Fibroblast of the conjunctiva (primary cell): Measurements from ENCODE around the gene BBX.

Experiments
- DNase-seq: peaks from one replicate; pipeline ENCODE4 v3.0.0-alpha.2; 2010; ENCODE audit warnings: low read depth

BBX gene

GRCh38 chr3:107752202-107752990 lies 229.6 kb downstream of the BBX start:
- DNase-seq = peak; percentile 31

GRCh38 chr3:107753494-107753893 lies 230.7 kb downstream of the BBX start:
- DNase-seq = no peak

DNA sequence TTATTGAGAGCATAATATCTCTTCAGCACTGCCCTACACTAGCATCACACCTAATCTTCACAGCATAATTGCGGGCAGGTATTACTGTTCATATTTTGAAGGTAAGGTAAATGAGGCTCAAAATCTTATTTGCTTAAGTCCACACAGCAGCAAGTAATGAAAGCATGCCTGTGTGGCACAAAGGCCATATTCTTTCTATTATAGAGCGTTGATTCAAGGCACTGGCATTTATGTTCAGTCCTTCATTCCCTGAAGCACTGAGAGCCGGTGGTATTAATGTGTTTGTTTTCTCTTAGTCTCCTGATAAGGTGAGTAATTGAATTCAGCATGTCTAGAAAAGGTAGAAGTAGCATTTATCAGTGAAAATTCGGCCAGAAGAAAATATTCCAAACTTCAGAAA lies 231.2 kb downstream of the BBX start:
- no peak for DNase-seq

DNA sequence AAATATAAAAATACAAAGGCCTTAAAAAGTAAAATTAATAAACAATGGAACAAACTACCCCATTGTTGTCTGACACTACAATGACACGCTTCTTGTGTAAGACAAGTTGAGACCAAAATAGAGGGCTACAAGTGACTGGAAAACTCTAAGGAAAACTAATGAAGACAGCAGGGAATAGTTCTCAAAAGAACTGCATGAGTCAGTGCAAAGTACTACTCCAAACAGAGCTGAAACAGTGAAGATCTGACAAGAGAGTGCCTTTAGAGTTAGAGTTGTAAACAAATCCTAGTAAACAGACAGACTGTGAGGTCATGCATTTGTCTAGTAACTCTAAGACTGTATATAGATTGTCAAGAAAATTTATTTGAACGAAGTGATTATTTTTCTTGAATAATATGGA lies 233.9 kb downstream of the BBX start:
- no peak for DNase-seq

- DNase-seq = no peak
Observed at GRCh38 chr3:107757140-107757539, 234.4 kb downstream of the BBX start.

- no peak for DNase-seq
Observed at GRCh38 chr3:107760144-107760543, 237.4 kb downstream of the BBX start.

DNA sequence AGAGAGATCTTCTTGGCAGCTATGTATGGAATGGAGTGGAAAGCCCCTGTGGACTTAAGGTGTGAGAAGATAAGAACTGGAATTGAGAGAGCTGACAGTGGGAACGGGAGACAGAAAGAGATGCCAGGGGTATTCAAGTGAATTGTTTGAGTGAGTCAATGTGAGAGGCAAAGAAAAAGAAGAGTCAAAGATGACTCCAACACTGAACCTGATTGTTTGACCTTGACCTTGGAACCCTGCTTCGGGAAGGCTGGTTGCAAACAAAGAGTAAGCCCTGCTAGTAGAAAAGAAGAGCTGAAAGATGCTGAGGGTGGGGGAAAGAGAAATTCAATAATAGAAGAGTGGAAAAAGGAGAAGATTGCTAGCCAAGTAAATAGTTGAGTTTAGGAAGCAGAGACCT lies 238.6 kb downstream of the BBX start:
- DNase-seq = no peak

DNA sequence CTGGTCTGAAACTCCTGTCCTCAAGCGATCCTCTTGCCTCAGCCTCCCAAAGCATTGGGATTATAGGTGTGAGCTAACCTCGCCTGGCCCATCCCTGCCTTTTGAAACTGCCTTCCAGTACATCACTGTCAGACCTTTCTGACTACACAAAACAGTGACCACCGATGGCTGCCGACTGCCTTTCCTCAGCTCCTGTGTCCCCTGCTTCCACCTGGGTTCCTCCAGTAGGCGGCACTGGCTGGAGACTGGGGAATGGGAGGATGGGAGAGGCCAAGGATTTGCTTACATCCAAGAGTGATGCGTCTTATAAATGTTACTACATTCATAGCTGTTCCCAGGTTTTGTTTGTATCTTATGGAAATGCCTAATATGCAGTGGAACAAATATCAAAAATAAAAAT lies 242.8 kb downstream of the BBX start:
- no peak for DNase-seq

GRCh38 chr3:107767897-107768605 lies 245.3 kb downstream of the BBX start:
- peak; percentile 26 for DNase-seq

GRCh38 chr3:107769882-107770281 lies 247.1 kb downstream of the BBX start:
- DNase-seq = no peak

GRCh38 chr3:107772016-107772415 lies 249.3 kb downstream of the BBX start:
- no peak for DNase-seq

DNA sequence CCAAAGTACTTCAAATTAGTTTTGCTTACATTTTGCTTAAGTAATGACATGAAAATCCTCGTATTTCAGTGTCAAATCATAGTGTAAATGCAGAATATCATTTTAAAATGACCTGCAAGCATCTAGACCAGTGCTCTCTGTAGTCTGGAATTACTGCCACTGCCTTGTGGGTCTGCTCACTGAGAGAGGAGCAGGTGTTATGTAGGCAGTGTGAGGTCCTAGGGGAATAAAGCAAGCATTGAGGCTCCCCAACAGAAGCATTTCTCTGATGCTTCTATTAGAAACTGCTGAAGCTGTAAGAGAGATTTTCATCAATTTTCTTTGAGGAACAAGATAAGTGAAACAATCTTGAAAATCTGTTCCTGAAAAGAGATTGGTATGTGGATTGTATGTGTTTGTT lies 253.2 kb downstream of the BBX start:
- DNase-seq = no peak

GRCh38 chr3:107781253-107781652 lies 258.5 kb downstream of the BBX start:
- no peak for DNase-seq

GRCh38 chr3:107782054-107782453 lies 259.3 kb downstream of the BBX start:
- no peak for DNase-seq

- no peak for DNase-seq
Observed at GRCh38 chr3:107790612-107791011, 267.9 kb downstream of the BBX start.

GRCh38 chr3:107791027-107791426 lies 268.3 kb downstream of the BBX start:
- no peak for DNase-seq

GRCh38 chr3:107791450-107791849 lies 268.7 kb downstream of the BBX start:
- DNase-seq = no peak

DNA sequence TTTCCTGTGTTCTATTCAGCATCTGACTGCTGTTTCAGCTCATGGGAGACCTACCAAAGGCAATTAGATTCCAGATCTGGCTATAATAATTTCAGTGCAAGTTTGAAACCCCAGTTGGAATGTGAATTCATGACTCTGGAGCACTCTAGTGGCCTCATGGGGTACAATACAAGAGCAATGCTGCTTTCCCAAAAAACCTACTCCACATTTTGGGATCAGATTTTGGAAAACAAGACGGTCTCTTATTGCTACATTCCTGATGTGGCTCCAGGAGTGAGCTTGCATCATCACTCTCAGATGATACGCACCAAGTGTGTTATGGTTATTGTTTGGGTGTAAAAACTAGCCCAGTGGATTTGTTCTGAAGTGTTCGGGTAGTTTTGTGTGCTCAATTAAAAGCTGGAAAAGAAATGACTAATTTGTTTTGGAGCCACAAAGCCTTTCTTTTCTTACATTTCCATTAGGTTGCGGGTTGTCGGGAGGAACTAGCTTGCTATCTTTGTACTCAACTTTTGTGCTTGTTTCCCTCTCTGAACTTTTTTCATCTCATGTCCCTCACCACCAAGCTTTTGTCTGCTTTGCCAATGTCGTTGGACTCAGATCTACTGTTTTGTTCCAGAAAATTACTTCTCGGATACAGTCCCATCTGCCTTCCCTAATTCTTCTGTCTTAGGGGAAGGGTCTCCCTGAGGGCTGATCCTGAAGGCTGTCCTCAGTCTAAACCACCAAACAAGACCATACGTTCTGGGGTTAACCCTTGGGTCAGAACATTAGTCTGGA lies 272.1 kb downstream of the BBX start:
- DNase-seq = no peak

GRCh38 chr3:107795514-107796094 lies 272.8 kb downstream of the BBX start:
- no peak for DNase-seq

GRCh38 chr3:107796791-107797190 lies 274.0 kb downstream of the BBX start:
- DNase-seq = no peak

GRCh38 chr3:107797586-107797985 lies 274.8 kb downstream of the BBX start:
- DNase-seq = no peak

GRCh38 chr3:107798381-107798780 lies 275.6 kb downstream of the BBX start:
- no peak for DNase-seq

GRCh38 chr3:107800710-107801109 lies 277.9 kb downstream of the BBX start:
- no peak for DNase-seq
